Right lobe of liver (tissue), 6 donors: ENCODE data around the gene NEK2. TPM values are rescaled to one million over a fixed set of nuclear protein-coding genes. Genes with fewer than 3 reads are reported as not detected.
"Not testable (repeated sequence)": the region's sequence is repeated elsewhere in the genome, so short reads cannot be mapped to it uniquely, and the experiment has no call there.

Experiments used
- ATAC-seq, 4 donors: fragments of 200-7000 bp; cut with Tn5 transposase; one replicate each; pipeline ENCODE4 v1.9.1; 2020; ENCODE audit warnings: mild to moderate bottlenecking in 4 of 4, moderate library complexity in 4 of 4
- DNase-seq, 3 donors: peaks; one replicate each; pipeline ENCODE4 v3.0.0-alpha.2; 2020
- H3K27ac ChIP-seq, 3 donors: fragments of 200-600 bp; one replicate each; pipeline ENCODE4 v1.8.0; 2022
- H3K27me3 ChIP-seq, 2 donors: fragments of 200-600 bp; one replicate each; pipeline ENCODE4 v1.8.0; 2022
- H3K36me3 ChIP-seq, 4 donors: fragments of 200-600 bp; sonication (generic) in 1 of 4; one replicate each; pipeline versions ENCODE4 v1.5.1 to v1.8.0; 2017 to 2022; ENCODE audit warnings: control low read depth in 1 of 4
- H3K4me1 ChIP-seq, 4 donors: fragments of 200-600 bp; sonication (generic) in 1 of 4; one replicate each; pipeline versions ENCODE4 v1.5.1 to v1.8.0; 2017 to 2022; ENCODE audit warnings: control low read depth in 1 of 4
- H3K4me3 ChIP-seq, 3 donors: fragments of 200-600 bp; one replicate each; pipeline ENCODE4 v1.8.0; 2022
- H3K9me3 ChIP-seq, 4 donors: fragments of 200-600 bp; sonication (generic) in 1 of 4; one replicate each; pipeline versions ENCODE4 v1.5.1 to v1.8.0; 2017 to 2022; ENCODE audit warnings: control low read depth in 1 of 4
- CTCF ChIP-seq, 4 donors: fragments of 200-600 bp in 3 of 4; fragments of 450-650 bp in 1 of 4; IDR thresholded peaks; one replicate each; pipeline versions ENCODE4 v1.5.1 to v1.8.0; 2016 to 2022; ENCODE audit warnings: antibody characterized with exemption in 4 of 4, mild to moderate bottlenecking in 2 of 4
- POLR2A ChIP-seq: fragments of 450-650 bp; IDR thresholded peaks from one replicate; pipeline ENCODE4 v1.6.1; 2017; ENCODE audit warnings: antibody characterized with exemption, mild to moderate bottlenecking
- WGBS: methylation state at CpG from one replicate; pipeline ENCODE4 v1.1.6; 2018; ENCODE audit warnings: low coverage, low lambda C conversion rate; ENCODE audit not compliant: insufficient coverage; ENCODE audit errors: missing lambda C conversion rate; 5-methylcytosine and 5-hydroxymethylcytosine counted together
- intact Hi-C, 2 donors: fragments of 100-400 bp; cut with DNase I; formaldehyde crosslinking; loops; one replicate each; pipeline versions ENCODE4 v1.11.2 to v1.14.1; 2022
- total RNA-seq, 6 experiments: library from RNA; depleted of rRNA in 2 of 6; stranded (reverse); fragments of >200 nt in 2 of 6; fragmentation: NEBNext Ultra II Directional in 3 of 6; extraction: Animal tissue kit (Norgen Biotek cat#: 25700) in 3 of 6; gene quantifications; one replicate each; pipeline versions ENCODE4 v1.1.0 to v1.2.4, GENCODE V29; 2016 to 2023
- donor health status: DM: no; HTN: yes; CAD: no.
- donor health status: DM: no; HTN: no; CAD: no.
- donor health status: DM: no; HTN: no; CAD: no.
- donor health status: DM: no; HTN: yes; CAD: no.
- donor health status: DM: no; HTN: yes; CAD: no.

The NEK2 gene
- total RNA-seq, 6 experiments from 2014 or later: 0.22 to 0.80 (median 0.50) TPM; not detected in 1

GRCh38 chr1:211639475-211640300, 35.7 kb downstream of the NEK2 start:
- 19% methylated on average over 5 of the region's 13 CpGs for WGBS
- DNase-seq (peak in 2 of 3 donors; percentile 23 to 39), ATAC-seq (peak in 3 of 4 donors; percentile 4 to 11 (median 7))
- Histone ChIP-seq H3K27me3 (no peaks in the 10 kb centered on the region), H3K4me3 (no peak overlapping the region), H3K4me1 (peaks cover 0 to 52% (median 8%) of the 10 kb centered on the region in 4 donors), H3K9me3 (no peaks in the 10 kb centered on the region), H3K36me3 (no peaks in the 10 kb centered on the region), H3K27ac (peak overlapping the region in 2 of 3 donors; percentile 1 to 7)
- TF ChIP-seq POLR2A (no peak), CTCF (IDR thresholded peaks at IDR 0.05) (no peak)
- intact Hi-C loops: no loop called here

- Histone ChIP-seq H3K4me1 (peaks cover 0 to 47% (median 5%) of the 10 kb centered on the region in 4 donors), H3K4me3 (no peak overlapping the region), H3K36me3 (no peaks in the 10 kb centered on the region), H3K27me3 (no peaks in the 10 kb centered on the region), H3K27ac (peak overlapping the region in 1 of 3 donors; percentile 37), H3K9me3 (no peaks in the 10 kb centered on the region)
- no peak for TF ChIP-seq POLR2A
- ATAC-seq (peak; percentile 15 to 57 (median 35)), DNase-seq (peak in 2 of 3 donors; percentile 53 to 57)
- 37% methylated on average over 3 of the region's 5 CpGs for WGBS
- intact Hi-C loops: no loop called here
Observed at GRCh38 chr1:211638689-211639101, 36.7 kb downstream of the NEK2 start.

- no peaks in the 10 kb centered on the region for H3K27me3 ChIP-seq
- H3K9me3 ChIP-seq: no peaks in the 10 kb centered on the region
- H3K36me3 ChIP-seq: no peaks in the 10 kb centered on the region
- 49% methylated on average over 3 of the region's 5 CpGs for WGBS
- peak overlapping the region in 1 of 3 donors; percentile 37 for H3K27ac ChIP-seq
- H3K4me1 ChIP-seq: peaks cover 0 to 47% (median 5%) of the 10 kb centered on the region in 4 donors
- H3K4me3 ChIP-seq: no peak overlapping the region
- intact Hi-C loops: no loop called here
- TF ChIP-seq CTCF (IDR thresholded peaks at IDR 0.05) (no peak), POLR2A (no peak)
- no peak for ATAC-seq
- peak in 2 of 3 donors; percentile 12 to 22 for DNase-seq
Observed at GRCh38 chr1:211638246-211638645, 37.2 kb downstream of the NEK2 start.

- H3K27ac ChIP-seq: peak overlapping the region in 1 of 3 donors; percentile 8
- peak in 2 of 3 donors; percentile 23 to 44 for DNase-seq
- H3K4me3 ChIP-seq: no peak overlapping the region
- TF ChIP-seq CTCF (IDR thresholded peaks at IDR 0.05) (no peak), POLR2A (no peak)
- WGBS: 63% methylated on average over 3 of the region's 3 CpGs
- ATAC-seq: no peak
- H3K9me3 ChIP-seq: no peaks in the 10 kb centered on the region
- no peaks in the 10 kb centered on the region for H3K27me3 ChIP-seq
- H3K4me1 ChIP-seq: peaks cover 0 to 52% (median 6%) of the 10 kb centered on the region in 4 donors
- no peaks in the 10 kb centered on the region for H3K36me3 ChIP-seq
- intact Hi-C loops: no loop called here
Observed at GRCh38 chr1:211637066-211637465, 38.4 kb downstream of the NEK2 start.

- Histone ChIP-seq H3K27ac (peak overlapping the region in 2 of 3 donors; percentile 32 to 37), H3K4me1 (peaks cover 0 to 52% (median 6%) of the 10 kb centered on the region in 4 donors)
- intact Hi-C loops, H3K27me3 ChIP-seq, H3K9me3 ChIP-seq, H3K4me3 ChIP-seq, H3K36me3 ChIP-seq: not testable (repeated sequence)
- ATAC-seq (peak; percentile 81 to 89 (median 86)), DNase-seq (peak; percentile 79 to 88 (median 88))
- WGBS: 26% methylated on average over 6 of the region's 9 CpGs
Observed at GRCh38 chr1:211636575-211637029, 38.8 kb downstream of the NEK2 start.
